Rectal smooth muscle tissue (tissue), 1 donor: Measurements from ENCODE around the gene SELENOF.
"Not testable (repeated sequence)": the region's sequence is repeated elsewhere in the genome, so short reads cannot be mapped to it uniquely, and the experiment has no call there.

Experiments used
- H3K27ac ChIP-seq: one replicate; pipeline ENCODE4 v1.7.0; 2013; ENCODE audit warnings: low read depth, low read length, inconsistent platforms
- H3K27me3 ChIP-seq: one replicate; pipeline ENCODE4 v1.7.0; 2013; ENCODE audit warnings: low read length; ENCODE audit not compliant: control insufficient read depth, insufficient read depth
- H3K36me3 ChIP-seq: one replicate; pipeline ENCODE4 v1.7.0; 2013; ENCODE audit warnings: low read length; ENCODE audit not compliant: control insufficient read depth, insufficient read depth
- H3K4me1 ChIP-seq: one replicate; pipeline ENCODE4 v1.7.0; 2013; ENCODE audit warnings: low read length; ENCODE audit not compliant: control insufficient read depth, insufficient read depth
- H3K4me3 ChIP-seq: one replicate; pipeline ENCODE4 v1.7.0; 2013; ENCODE audit warnings: low read length
- H3K9ac ChIP-seq: one replicate; pipeline ENCODE4 v1.7.0; 2013; ENCODE audit warnings: low read length

SELENOF gene

GRCh38 chr1:86821956-86822355 is 92.0 kb downstream of the SELENOF start:
- no peaks in the 10 kb centered on the region for H3K36me3 ChIP-seq
- no peak overlapping the region for H3K4me3 ChIP-seq
- no peaks in the 10 kb centered on the region for H3K27me3 ChIP-seq
- H3K9ac ChIP-seq, result no peak overlapping the region
- no peak overlapping the region for H3K27ac ChIP-seq
- no peaks in the 10 kb centered on the region for H3K4me1 ChIP-seq

- H3K36me3 ChIP-seq, H3K27me3 ChIP-seq, H3K4me1 ChIP-seq, H3K9ac ChIP-seq, H3K27ac ChIP-seq, H3K4me3 ChIP-seq: not testable (repeated sequence)
Observed at GRCh38 chr1:86819970-86820369, 94.0 kb downstream of the SELENOF start.

- not testable (repeated sequence) for H3K4me3 ChIP-seq, H3K4me1 ChIP-seq, H3K27ac ChIP-seq, H3K9ac ChIP-seq, H3K27me3 ChIP-seq, H3K36me3 ChIP-seq
Observed at GRCh38 chr1:86817246-86817826, 96.6 kb downstream of the SELENOF start.

GRCh38 chr1:86814118-86814517 is 99.8 kb downstream of the SELENOF start:
- H3K27me3 ChIP-seq, H3K36me3 ChIP-seq, H3K4me1 ChIP-seq, H3K4me3 ChIP-seq, H3K27ac ChIP-seq, H3K9ac ChIP-seq: not testable (repeated sequence)
